Stimulated activated CD8-positive, alpha-beta memory T cell treated with anti-CD3 and anti-CD28 coated beads, Interleukin-7, amount 100 ng/mL, for 1 hour (primary cell): ENCODE results near the gene WIPF1.
"Not testable (repeated sequence)": the region's sequence is repeated elsewhere in the genome, so short reads cannot be mapped to it uniquely, and the experiment has no call there.

Experiments used
- DNase-seq, 2 donors: peaks; one replicate each; pipeline ENCODE4 v3.0.0-alpha.2; 2020; ENCODE audit warnings: low read depth in 2 of 2

The WIPF1 gene

DNA sequence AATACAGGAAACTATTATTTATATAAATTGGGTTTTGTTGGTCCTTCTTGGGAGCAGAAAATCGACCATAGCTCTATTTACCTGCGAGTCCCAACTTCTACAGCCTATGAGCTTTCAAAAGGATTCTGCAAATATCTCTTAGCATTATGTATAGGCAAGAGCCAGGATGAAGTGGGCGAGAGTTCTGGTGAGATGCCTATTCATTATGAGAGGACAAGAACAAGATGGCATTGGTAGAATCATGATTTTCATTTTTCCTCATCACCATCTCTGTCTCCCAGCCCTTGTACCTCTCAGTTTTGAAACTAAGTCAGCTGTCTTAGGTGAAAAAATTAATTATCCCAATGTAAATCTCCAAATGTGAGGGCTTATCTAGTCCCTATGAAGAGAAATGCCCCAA is 25.0 kb downstream of the WIPF1 start:
- DNase-seq: no peak

DNA sequence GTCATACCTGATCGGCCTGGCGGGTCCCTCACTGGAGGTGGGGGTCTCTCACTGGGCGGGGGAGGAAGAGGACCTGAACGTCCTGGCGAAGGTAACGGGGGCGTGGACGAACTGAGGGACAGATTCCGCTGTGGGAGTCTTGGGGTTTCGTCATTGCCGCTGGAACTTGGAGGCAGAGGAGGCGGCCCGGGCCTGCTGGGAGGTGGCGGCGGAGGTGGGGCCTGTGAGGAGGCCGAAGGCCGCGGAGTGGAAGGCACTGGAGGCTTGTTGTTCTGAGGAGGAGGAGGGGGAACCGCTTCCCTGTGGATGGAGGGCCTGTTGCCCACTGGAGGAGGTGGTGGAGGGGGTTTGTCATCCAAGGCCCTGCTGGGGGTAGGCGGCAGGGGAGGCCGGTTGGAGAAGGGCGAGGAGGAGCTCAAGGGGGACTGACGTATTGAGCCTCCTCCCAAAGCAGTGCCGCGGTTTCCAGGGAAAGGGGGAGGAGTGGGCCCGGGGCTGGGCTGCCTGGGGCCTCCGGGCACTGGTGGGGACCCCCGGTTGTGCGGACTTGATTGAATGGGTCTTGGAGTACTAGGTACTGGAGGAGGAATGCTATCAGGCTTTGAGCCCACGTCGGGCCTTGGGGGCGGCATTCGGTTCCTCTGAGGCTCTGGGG is 25.8 kb downstream of the WIPF1 start:
- DNase-seq: no peak

- no peak for DNase-seq
Measured at GRCh38 chr2:174570318-174570958, 27.2 kb downstream of the WIPF1 start.

GRCh38 chr2:174569678-174570077 is 27.9 kb downstream of the WIPF1 start:
- DNase-seq: no peak

- DNase-seq: no peak
Measured at GRCh38 chr2:174568425-174568824, 29.2 kb downstream of the WIPF1 start.

DNA sequence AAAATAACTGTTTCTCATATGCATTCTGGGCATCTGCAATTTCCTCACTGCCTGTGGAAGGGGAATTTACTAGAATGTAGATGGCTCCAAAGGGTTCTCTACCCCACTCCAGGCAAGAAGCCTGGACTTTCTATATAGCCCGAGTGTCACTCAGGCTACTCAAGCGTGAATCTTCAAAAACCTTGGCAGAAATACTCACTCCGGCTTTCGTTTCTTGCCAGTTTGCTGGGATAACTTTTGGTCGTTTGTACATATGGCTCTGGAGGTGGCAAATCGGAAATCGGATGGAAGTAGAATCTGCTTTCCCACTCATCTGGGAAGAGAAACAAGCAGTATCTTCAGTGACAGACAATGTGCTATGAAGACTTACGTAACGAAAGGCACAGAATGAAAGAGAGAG is 30.7 kb downstream of the WIPF1 start:
- DNase-seq: no peak

GRCh38 chr2:174563530-174564282 is 33.9 kb downstream of the WIPF1 start:
- no peak for DNase-seq

DNA sequence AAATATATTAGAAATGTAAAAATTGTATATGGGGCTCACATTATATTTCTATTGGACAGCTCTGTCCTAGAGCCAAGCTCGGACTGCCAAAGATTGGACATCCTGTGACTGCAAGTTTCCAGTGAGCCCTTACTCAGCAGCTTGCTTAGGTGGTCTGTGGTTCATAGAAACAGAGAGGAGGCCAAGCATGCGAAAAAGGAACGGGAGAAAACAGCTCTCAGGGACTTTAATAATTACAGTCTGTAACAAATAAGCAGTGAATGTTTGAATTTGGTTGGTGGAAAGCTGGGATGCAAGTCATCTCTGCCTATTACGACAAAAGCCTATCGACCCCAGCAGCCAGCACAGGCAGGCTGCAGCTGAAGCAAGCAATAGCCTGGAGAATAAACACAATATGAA is 35.6 kb downstream of the WIPF1 start:
- no peak for DNase-seq

GRCh38 chr2:174561283-174561971 is 36.2 kb downstream of the WIPF1 start:
- no peak for DNase-seq

DNA sequence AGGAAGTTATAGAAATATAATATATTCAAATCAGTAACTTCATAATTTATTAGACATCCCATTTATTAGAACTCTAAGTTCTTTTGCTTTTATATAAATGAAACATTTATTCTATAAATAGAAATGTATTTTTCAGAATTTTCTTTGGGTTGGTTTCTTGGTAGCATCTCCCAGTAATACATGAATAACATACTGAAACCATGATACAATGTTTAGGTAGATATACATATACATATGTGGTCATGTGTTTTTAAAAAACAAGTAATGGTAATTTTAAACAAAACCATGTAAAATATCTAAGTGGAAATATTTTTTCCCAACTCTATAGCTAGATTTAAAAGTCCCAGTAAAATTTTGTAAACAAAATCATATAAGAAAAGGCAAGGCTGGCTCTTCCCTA is 36.9 kb downstream of the WIPF1 start:
- DNase-seq: no peak

DNA sequence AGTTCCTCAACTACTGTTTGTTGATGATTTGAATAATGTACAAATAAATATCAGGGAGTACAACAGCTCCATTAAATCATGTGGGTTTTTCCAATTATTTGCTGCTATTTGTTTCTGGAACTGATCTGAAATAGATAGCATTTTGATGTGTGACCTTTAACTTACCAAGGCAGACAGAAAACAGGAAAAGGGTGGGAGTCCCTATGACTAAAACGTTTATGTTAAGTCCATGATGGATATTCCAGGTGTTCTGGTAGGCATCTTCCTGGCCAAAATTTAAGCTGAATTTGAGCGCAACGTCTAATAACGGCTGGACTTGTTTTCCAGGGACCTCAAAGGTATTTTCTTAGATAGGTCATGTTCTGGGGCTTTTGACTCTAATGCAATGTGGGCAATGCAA is 41.6 kb downstream of the WIPF1 start:
- no peak for DNase-seq

DNA sequence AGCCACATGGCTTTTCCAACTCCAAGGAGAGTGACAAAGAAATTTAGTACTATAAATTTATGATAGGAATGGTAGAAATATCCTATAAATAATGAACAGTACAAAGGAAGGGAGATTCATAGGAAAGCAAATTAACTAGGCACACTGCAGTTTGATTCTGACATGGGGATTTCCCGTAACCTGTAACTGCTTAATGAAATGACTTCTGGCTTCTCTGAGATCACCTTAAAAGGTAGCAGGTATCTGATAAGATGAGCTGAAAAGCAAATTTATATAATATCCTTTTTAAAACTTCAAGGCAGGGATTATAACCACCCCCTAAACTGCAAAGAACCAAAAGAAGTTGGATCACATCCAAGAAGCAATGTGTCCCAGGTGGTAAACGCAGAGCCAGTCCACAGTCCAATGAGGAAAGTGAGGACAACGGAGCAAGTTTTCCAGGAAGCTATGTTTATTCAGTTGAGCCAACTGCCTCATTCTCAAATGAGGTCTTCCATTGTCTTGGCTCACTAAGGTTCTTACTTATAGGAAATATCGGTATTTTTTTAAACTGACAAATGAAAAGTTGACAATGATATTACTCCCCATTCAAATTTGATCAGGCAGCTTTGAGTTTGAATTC is 43.0 kb downstream of the WIPF1 start:
- DNase-seq: no peak

DNA sequence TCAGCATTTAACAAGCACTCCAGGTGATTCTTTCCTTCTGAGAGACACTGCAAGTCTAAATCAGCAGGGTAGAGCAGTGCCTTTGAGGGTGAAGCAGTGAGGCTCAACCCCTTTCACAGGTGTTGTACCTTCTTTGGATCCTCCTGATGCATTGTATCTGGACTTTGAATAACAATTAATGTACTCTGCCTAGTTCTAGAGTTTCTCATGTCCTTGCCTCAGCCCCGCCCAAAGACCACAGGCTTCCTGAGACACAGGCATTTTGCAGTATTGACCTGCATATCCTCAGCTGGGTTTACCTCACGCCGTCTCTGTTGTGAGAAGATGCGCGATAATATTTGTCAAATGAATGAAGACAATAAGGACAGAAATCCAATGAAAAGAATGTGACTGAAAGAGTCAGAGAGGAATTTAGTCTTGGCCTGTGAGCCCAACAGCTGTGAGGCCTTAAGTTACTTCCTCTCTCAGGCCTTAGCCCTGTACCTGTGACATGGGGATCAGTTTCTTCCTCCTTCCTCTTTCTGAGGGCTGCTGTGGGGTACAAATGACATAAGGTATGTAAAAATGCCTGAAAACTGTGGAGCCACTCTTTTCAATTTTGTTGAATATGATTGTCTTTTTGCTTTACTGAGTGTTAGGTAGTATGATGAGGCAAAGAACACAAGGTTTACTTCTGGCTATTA is 43.7 kb downstream of the WIPF1 start:
- peak in 1 of 2 donors; percentile 20 for DNase-seq

GRCh38 chr2:174552880-174553279 is 44.7 kb downstream of the WIPF1 start:
- no peak for DNase-seq

DNA sequence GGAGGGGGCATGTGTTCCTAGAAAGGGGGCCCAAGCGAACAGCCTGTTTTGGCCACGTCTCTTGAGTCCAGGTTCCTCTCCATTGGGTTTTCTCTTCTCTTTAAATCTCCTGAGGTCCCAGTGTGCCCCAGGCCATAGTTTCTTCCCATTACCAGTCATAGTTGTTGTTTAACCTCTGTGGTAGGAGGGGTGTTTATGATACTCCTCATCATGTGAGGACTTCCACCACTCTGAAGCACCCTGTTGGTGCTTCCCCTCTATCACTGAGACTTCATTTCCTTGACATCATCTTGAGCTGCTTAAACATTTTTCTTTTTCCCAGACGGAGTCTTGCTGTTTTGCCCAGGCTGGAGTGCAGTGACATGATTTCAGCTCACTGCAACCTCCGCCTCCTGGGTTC is 45.9 kb downstream of the WIPF1 start:
- no peak for DNase-seq

- DNase-seq: not testable (repeated sequence)
Measured at GRCh38 chr2:174548646-174549045, 49.0 kb downstream of the WIPF1 start.

DNA sequence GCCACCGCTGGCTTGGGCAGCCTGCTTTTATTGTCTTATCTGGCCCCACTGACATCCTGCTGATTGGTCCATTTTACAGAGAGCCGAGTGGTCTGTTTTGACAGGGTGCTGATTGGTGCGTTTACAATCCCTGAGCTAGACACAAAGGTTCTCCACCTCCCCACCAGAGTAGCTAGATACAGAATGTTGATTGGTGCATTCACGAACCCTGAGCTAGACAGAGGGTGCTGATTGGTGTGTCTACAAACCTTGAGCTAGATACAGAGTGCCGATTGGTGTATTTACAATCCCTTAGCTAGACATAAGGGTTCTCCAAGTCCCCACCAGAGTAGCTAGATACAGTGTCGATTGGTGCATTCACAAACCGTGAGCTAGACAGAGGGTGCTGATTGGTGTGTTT is 49.6 kb downstream of the WIPF1 start:
- not testable (repeated sequence) for DNase-seq

GRCh38 chr2:174546519-174547506 is 50.8 kb downstream of the WIPF1 start:
- DNase-seq: no peak

- no peak for DNase-seq
Measured at GRCh38 chr2:174545240-174545639, 52.4 kb downstream of the WIPF1 start.

DNA sequence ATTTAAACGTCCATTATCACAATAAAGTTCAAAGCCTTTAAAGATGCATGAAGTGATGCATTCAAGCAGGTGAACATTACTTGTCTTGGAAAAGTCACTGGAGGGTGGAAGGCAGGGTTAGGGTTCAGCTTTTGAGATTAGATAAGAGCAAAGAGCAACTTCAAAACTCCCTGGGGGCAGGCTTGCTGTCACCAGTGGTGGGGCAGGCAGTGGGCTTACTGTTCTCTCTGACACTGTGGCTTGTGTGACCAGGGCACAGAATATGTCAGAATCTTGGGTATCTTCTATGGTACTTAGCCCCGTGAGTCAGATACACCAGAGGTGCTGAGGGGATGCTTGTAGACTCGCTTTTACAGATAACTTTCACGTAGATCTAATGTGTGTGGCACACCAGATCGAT is 52.8 kb downstream of the WIPF1 start:
- DNase-seq: no peak
